ENCODE data around the gene AP2M1. TPM values are rescaled to one million over a fixed set of nuclear protein-coding genes. Genes with fewer than 3 reads are reported as not detected.

Gene AP2M1
- total and polyA plus RNA-seq, 2 of the 13 experiments (the other 11 are each of a cell fraction or from before 2014, with no cell fraction given): 126 to 146 TPM

GRCh38 chr3:184174646-184175492 is at the start of gene AP2M1 (continued):
- TF ChIP-seq, protein P1, sequence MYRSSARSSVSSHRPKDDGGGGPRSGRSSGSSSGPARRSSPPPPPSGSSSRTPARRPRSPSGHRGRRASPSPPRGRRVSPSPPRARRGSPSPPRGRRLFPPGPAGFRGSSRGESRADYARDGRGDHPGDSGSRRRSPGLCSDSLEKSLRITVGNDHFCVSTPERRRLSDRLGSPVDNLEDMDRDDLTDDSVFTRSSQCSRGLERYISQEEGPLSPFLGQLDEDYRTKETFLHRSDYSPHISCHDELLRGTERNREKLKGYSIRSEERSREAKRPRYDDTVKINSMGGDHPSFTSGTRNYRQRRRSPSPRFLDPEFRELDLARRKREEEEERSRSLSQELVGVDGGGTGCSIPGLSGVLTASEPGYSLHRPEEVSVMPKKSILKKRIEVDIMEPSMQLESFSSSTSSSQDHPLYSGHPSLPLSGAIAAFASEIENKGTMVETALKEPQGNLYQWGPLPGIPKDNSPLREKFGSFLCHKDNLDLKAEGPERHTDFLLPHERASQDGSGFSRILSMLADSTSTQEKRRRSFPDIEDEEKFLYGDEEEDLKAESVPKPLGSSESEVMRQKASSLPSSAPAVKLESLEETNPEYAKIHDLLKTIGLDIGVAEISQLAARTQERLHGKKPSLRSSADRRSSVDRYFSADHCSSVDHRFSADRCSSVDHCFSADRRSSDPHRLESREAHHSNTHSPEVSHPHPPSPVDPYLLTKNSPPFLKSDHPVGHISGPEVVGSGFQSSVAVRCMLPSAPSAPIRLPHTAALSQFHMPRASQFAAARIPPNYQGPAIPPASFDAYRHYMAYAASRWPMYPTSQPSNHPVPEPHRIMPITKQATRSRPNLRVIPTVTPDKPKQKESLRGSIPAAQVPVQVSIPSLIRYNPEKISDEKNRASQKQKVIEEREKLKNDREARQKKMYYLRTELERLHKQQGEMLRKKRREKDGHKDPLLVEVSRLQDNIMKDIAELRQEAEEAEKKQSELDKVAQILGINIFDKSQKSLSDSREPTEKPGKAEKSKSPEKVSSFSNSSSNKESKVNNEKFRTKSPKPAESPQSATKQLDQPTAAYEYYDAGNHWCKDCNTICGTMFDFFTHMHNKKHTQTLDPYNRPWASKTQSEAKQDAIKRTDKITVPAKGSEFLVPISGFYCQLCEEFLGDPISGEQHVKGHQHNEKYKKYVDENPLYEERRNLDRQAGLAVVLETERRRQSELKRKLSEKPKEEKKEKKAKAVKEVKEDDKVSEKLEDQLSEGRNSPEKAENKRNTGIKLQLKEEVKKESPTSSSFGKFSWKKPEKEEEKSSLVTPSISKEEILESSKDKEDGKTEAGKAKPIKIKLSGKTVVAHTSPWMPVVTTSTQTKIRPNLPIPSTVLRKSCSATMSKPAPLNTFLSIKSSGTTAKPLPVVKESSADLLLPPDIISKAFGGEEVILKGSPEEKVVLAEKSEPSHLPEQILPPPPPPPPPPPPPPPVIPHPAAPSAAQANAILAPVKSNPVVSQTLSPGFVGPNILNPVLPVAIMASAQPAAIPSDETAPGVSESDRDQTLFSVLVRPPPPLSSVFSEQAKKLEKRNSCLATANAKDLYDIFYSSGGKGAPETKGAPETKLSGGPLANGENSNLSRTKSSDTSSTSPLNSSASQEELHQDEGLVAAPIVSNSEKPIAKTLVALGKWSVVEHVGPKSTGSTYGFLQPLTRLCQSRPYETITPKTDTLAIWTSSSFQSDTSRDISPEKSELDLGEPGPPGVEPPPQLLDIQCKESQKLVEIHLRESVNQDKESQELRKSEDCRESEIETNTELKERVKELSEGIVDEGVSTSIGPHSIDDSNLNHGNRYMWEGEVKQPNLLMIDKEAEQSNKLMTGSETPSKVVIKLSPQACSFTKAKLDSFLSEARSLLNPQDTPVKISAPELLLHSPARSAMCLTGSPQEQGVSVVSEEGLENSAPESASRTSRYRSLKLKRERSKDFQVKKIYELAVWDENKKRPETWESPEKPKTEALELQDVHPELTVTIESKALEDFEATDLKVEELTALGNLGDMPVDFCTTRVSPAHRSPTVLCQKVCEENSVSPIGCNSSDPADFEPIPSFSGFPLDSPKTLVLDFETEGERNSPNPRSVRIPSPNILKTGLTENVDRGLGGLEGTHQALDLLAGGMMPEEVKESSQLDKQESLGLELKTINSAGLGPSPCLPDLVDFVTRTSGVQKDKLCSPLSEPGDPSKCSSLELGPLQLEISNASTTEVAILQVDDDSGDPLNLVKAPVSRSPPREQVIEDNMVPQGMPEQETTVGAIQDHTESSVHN (CRISPR knock-in tag; IDR thresholded peaks at IDR 0.05): no peak
- TF ChIP-seq ZNF839 (CRISPR knock-in tag; IDR thresholded peaks at IDR 0.05; ENCODE audit: borderline replicate concordance) (no peak), CBX5 (CRISPR knock-in tag; IDR thresholded peaks at IDR 0.05; ENCODE audit: borderline replicate concordance) (no peak; the same call in 1 of the 2 replicates), SP1 (IDR thresholded peaks at IDR 0.05) (no peak), SP1 (CRISPR knock-in tag; IDR thresholded peaks at IDR 0.05) (peak; percentile 88), SNAPC5 (CRISPR knock-in tag; IDR thresholded peaks at IDR 0.05; ENCODE audit: borderline replicate concordance) (no peak), ZNF549 (CRISPR knock-in tag; IDR thresholded peaks at IDR 0.05) (no peak), ZNF460 (CRISPR knock-in tag; IDR thresholded peaks at IDR 0.05; ENCODE audit: borderline replicate concordance) (no peak), SP4 (CRISPR knock-in tag; IDR thresholded peaks at IDR 0.05) (peak; percentile 89), BHLHE40 (IDR thresholded peaks at IDR 0.05; ENCODE audit: low read length) (no peak), ZNF484 (CRISPR knock-in tag; IDR thresholded peaks at IDR 0.05; ENCODE audit: borderline replicate concordance, low read depth) (no peak), ZNF615 (CRISPR knock-in tag; IDR thresholded peaks at IDR 0.05; ENCODE audit: borderline replicate concordance) (no peak), ZNF530 (CRISPR knock-in tag; IDR thresholded peaks at IDR 0.05; ENCODE audit: low read depth) (no peak), THAP8 (CRISPR knock-in tag; IDR thresholded peaks at IDR 0.05; ENCODE audit: borderline replicate concordance) (0 out of 2 replicates have a peak, but pooled peaks have one; percentile 23), ARNT (IDR thresholded peaks at IDR 0.05) (no peak), ZNF329 (CRISPR knock-in tag; IDR thresholded peaks at IDR 0.05; ENCODE audit: low read depth) (no peak; the same call in 1 of the 2 replicates)
- TF ChIP-seq, protein P2, sequence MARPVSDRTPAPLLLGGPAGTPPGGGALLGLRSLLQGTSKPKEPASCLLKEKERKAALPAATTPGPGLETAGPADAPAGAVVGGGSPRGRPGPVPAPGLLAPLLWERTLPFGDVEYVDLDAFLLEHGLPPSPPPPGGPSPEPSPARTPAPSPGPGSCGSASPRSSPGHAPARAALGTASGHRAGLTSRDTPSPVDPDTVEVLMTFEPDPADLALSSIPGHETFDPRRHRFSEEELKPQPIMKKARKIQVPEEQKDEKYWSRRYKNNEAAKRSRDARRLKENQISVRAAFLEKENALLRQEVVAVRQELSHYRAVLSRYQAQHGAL (CRISPR knock-in tag; IDR thresholded peaks at IDR 0.05; ENCODE audit: not compliant biosample characterization): no peak
- TF ChIP-seq, protein P3, sequence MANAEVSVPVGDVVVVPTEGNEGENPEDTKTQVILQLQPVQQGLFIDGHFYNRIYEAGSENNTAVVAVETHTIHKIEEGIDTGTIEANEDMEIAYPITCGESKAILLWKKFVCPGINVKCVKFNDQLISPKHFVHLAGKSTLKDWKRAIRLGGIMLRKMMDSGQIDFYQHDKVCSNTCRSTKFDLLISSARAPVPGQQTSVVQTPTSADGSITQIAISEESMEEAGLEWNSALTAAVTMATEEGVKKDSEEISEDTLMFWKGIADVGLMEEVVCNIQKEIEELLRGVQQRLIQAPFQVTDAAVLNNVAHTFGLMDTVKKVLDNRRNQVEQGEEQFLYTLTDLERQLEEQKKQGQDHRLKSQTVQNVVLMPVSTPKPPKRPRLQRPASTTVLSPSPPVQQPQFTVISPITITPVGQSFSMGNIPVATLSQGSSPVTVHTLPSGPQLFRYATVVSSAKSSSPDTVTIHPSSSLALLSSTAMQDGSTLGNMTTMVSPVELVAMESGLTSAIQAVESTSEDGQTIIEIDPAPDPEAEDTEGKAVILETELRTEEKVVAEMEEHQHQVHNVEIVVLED (CRISPR knock-in tag; IDR thresholded peaks at IDR 0.05; ENCODE audit: borderline replicate concordance): peak; percentile 83
